Adipose tissue (tissue), 3 donors: ENCODE results near the gene SH3RF3. TPM values are rescaled to one million over a fixed set of nuclear protein-coding genes. Genes with fewer than 3 reads are reported as not detected.

Source experiments
- H3K27ac ChIP-seq: one replicate; pipeline ENCODE4 v1.5.1; 2013; ENCODE audit warnings: low read depth, low read length
- WGBS, 3 donors: extraction: QIAGEN DNeasy Blood & Tissue Kit; methylation state at CpG; one replicate each; pipeline ENCODE4 v1.1.7; 2013; 5-methylcytosine and 5-hydroxymethylcytosine counted together
- polyA plus RNA-seq, 3 donors: library from polyadenylated mRNA; stranded (reverse); fragments of 200-250 nt; gene quantifications; one replicate each; pipeline ENCODE4 v1.2.3, GENCODE V29; 2013
- donor health status: healthy with polysubstance abuse.
- donor health status: Bipolar disorder and iron deficiency.
- donor health status: healthy.

Gene SH3RF3
- polyA plus RNA-seq, 3 donors, result 1.2 to 6.5 (median 5.4) TPM

GRCh38 chr2:109497463-109497862, 368.5 kb downstream of the SH3RF3 start:
- WGBS, 3 donors, result 65 to 73% (median 67%) methylated on average over 8 of the region's 8 CpGs
- no peak overlapping the region for H3K27ac ChIP-seq

DNA sequence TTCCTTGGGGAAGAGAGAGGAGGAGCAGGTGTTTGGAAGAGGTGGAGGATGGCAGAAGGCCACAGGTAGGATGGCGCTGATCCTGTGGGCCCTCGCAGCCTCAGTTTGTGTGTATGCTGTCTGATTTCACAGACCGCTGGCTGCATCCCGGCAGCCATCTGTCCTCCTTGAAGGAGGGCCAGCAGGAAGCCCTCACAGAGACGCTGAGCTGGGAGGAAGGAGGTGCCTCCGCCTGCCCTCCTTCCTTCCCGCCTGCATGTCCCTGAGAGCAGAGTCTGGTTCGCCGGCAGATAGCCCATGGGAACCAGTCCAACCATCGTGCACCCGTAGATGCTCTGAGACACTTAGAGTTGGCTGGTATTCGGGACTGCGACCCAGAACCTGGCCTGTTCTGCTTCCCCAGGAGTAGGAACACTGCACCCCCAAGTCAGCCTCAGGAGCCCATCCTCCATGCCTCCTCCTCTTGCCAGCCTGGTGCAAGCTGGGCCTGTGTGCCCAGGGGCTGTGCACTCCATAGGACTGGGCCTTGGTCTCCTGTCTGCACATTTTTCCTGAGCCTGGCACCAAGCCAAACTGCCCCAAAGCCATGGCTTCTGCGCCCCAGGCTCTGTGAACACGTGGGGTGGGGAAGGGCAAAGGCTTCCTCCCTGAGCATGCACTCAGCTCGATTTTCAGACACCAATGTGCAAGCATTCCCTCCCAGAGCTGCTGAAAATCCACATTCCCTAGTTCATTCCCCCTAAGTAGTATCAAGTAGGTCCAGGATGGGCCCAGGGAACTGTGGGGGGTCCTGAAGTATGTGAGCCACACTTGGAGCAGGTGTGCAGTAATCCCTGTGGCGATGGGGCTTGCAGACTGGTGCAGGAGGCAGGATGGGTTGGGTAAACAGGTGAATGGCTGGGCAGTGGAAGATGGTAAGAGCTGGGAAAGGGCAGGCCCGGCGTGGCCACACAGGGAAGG, 369.2 kb downstream of the SH3RF3 start:
- WGBS, 3 donors, result 58 to 79% (median 59%) methylated on average over 19 of the region's 19 CpGs
- H3K27ac ChIP-seq, result no peak overlapping the region

GRCh38 chr2:109498906-109499305, 369.9 kb downstream of the SH3RF3 start:
- H3K27ac ChIP-seq, result no peak overlapping the region
- WGBS, 3 donors, result 86 to 91% (median 88%) methylated on average over 15 of the region's 15 CpGs

DNA sequence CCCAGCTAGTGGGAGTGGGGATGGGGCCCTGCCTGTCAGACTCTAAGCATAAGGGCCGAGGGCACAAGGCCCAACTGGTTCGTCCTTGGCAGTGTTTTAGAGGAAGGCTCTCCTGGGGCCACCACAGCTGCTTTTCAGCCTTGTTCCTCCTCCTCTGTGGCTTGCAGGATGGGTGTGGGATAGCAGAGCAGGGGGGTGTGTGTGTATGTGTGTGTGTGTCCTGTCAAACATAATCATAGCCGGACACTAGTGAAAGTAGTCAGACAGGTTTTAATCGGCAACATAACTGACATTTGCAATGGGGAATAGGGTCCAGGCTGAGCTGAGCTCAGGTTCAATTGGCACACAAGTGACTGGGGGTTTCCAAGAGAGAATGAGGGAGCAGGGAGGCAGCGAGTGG, 370.6 kb downstream of the SH3RF3 start:
- WGBS, 3 donors, result 26 to 50% (median 31%) methylated on average over 5 of the region's 5 CpGs
- H3K27ac ChIP-seq, result no peak overlapping the region

- 91 to 95% (median 92%) methylated on average over 8 of the region's 8 CpGs for WGBS, 3 donors
- H3K27ac ChIP-seq, result no peak overlapping the region
These were observed 371.9 kb downstream of the SH3RF3 start for GRCh38 chr2:109500910-109501309.

DNA sequence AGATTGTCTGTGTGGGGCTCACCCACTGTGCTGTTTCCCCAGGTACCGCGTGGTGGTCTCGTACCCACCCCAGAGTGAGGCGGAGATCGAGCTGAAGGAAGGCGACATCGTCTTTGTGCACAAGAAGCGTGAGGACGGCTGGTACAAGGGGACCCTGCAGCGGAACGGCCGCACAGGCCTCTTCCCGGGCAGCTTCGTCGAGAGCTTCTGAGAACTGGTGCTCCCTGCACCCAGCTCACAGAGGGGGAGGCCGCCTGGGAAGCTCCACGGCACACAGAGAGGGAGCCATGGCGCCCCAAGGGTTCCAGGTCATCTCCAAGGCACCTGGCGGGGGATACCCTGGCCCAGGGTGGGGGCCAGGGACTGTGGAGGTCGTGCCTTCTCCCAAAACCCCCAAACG, 372.5 kb downstream of the SH3RF3 start:
- 91 to 95% (median 93%) methylated on average over 21 of the region's 21 CpGs for WGBS, 3 donors
- H3K27ac ChIP-seq, result no peak overlapping the region

- 56 to 71% (median 60%) methylated on average over 5 of the region's 5 CpGs for WGBS, 3 donors
- H3K27ac ChIP-seq, result no peak overlapping the region
These were observed 374.2 kb downstream of the SH3RF3 start for GRCh38 chr2:109503191-109503590.

DNA sequence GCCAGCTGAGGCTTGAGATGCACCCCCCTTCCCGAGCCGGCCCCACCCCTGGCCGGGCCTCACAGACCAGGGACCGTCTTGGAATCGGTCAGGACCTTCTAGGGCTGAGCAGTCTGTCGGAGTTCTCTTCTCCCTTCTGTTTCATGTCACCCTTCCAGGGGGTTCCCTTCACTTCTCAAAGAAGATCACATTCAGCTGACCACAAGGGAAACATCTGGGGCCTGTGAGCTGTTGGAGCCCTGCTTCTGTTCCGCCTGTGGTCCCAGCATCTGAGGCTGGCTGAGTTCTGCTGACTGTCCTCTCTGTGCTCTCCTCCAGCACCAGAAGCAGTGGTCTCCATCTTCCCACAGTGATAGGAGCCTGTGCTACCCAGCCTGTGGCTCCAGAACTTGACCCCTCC, 378.2 kb downstream of the SH3RF3 start:
- no peak overlapping the region for H3K27ac ChIP-seq
- 31 to 69% (median 38%) methylated on average over 7 of the region's 7 CpGs for WGBS, 3 donors

DNA sequence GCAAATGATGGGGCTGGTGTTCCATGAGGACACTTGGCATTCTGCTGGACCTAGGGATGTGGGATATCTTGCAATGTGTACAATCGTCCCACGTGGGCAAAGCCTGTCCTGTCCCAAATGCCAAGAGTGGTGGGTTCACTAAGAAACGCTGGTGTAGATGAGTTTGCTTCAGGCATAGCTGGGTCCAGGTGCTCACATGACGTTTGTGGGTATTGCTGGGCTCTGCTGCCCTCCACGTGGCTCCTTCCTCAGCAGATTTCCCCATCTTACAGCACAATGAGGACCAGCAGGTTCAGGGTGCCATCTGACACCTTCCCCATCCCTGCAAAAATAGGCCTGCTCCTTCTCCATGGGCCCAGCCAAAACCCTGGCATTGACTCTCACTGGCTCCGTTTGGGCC, 378.8 kb downstream of the SH3RF3 start:
- no peak overlapping the region for H3K27ac ChIP-seq
- WGBS, 3 donors, result 61 to 75% (median 74%) methylated on average over 6 of the region's 6 CpGs

- H3K27ac ChIP-seq, result no peak overlapping the region
- 64 to 72% (median 71%) methylated on average over 8 of the region's 8 CpGs for WGBS, 3 donors
These were observed 379.6 kb downstream of the SH3RF3 start for GRCh38 chr2:109508556-109508955.

- 44 to 56% (median 52%) methylated on average over 19 of the region's 19 CpGs for WGBS, 3 donors
- no peak overlapping the region for H3K27ac ChIP-seq
These were observed 381.4 kb downstream of the SH3RF3 start for GRCh38 chr2:109510136-109511028.

- 67 to 85% (median 79%) methylated on average over 3 of the region's 3 CpGs for WGBS, 3 donors
- no peak overlapping the region for H3K27ac ChIP-seq
These were observed 382.2 kb downstream of the SH3RF3 start for GRCh38 chr2:109511168-109511567.

DNA sequence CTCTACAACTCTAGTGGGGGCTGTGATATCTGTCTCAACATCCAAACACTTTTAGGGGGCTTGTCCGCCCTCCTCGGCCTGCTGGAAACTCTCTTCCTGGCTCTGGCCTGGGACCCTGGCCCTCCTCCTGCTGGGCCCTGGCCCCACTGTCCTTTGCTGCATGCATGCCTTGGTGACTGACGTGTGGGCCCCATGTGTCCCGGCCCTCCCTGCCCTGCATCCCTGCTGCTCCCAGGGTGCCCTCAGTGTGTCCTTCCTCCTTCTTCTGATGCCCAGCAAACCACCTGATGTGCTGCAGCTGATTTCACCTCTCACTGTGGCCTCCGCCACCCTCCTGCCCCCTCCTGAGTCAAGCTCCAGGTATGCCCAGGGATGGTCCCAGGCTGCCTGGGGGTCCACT, 383.1 kb downstream of the SH3RF3 start:
- H3K27ac ChIP-seq, result no peak overlapping the region
- 74 to 96% (median 80%) methylated on average over 5 of the region's 5 CpGs for WGBS, 3 donors

- WGBS, 3 donors, result 90 to 95% (median 95%) methylated on average over 5 of the region's 5 CpGs
- H3K27ac ChIP-seq, result no peak overlapping the region
These were observed 384.2 kb downstream of the SH3RF3 start for GRCh38 chr2:109513230-109513629.

- H3K27ac ChIP-seq, result no peak overlapping the region
These were observed 385.0 kb downstream of the SH3RF3 start for GRCh38 chr2:109513749-109514588.

GRCh38 chr2:109514857-109515256, 385.9 kb downstream of the SH3RF3 start:
- no peak overlapping the region for H3K27ac ChIP-seq
- WGBS, 3 donors, result 91 to 97% (median 95%) methylated on average over 5 of the region's 5 CpGs

More at GRCh38 chr2:109513749-109514588, 385.0 kb downstream of the SH3RF3 start:
- WGBS, 3 donors, result 55 to 59% (median 59%) methylated on average over 20 of the region's 20 CpGs

DNA sequence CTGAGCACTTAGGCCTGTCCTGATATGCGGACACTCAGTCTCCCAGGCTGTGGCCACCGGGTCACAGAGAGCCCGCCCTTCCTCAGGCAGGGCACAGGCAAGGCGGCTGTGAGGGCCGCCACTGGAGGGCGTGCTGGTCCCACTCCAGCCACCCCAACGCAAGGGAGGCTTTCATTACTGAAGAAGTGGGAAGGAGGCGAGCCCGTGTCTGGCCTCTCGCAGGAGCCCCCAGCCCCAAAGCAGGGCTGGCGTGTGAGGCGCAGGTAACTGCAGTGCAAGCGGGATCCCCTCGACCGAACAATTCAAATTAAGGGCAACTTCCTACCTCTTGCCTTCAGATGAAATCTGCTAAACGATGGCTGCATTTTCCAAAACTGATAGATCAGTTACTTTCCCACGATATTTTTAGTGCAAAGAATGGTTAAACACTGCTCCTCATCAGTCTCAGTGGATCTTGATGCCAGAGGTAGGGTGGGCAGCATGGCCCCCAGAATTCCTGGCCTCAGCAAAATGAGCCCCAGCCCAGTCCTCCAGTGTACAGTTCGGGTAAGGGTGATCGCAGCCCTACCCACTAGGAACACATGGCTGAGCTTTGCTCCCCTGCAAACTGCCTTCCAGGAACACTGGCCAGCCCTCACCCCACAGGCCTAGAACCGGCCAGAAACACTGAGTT, 387.6 kb downstream of the SH3RF3 start:
- H3K27ac ChIP-seq, result no peak overlapping the region
- 47 to 71% (median 67%) methylated on average over 20 of the region's 20 CpGs for WGBS, 3 donors
